GM23248 (cell line): ENCODE data around the gene HIF3A. TPM values are rescaled to one million over a fixed set of nuclear protein-coding genes. Genes with fewer than 3 reads are reported as not detected.

Experiments
- DNase-seq: peaks from one replicate; pipeline ENCODE4 v3.0.0-alpha.2; 2015
- H2AFZ ChIP-seq: fragments of 200-600 bp; sonication (generic); 2 replicates; pipeline ENCODE4 v1.6.1; 2016; ENCODE audit warnings: antibody characterized with exemption
- H3F3A ChIP-seq: fragments of 200-600 bp; sonication (generic); 2 replicates; pipeline ENCODE4 v1.6.1; 2016; ENCODE audit warnings: mild to moderate bottlenecking, antibody characterized with exemption, mixed run types; ENCODE audit not compliant: insufficient read depth
- H3K27ac ChIP-seq: fragments of 200-600 bp; sonication (generic); 2 replicates; pipeline ENCODE4 v1.5.1; 2016; ENCODE audit warnings: mild to moderate bottlenecking
- H3K27me3 ChIP-seq: fragments of 200-600 bp; sonication (generic); replicated peaks from 2 replicates; pipeline ENCODE4 v1.6.1; 2016; ENCODE audit warnings: mild to moderate bottlenecking; ENCODE audit not compliant: insufficient read depth
- H3K36me3 ChIP-seq: fragments of 200-600 bp; sonication (generic); 2 replicates; pipeline ENCODE4 v1.6.1; 2016; ENCODE audit warnings: low read depth, mild to moderate bottlenecking
- H3K4me1 ChIP-seq: fragments of 200-600 bp; sonication (generic); 2 replicates; pipeline ENCODE4 v1.6.1; 2016; ENCODE audit warnings: mild to moderate bottlenecking; ENCODE audit not compliant: insufficient read depth
- H3K4me2 ChIP-seq: fragments of 200-600 bp; sonication (generic); one replicate; pipeline ENCODE4 v1.6.1; 2016; ENCODE audit warnings: mild to moderate bottlenecking; ENCODE audit not compliant: unreplicated experiment
- H3K4me3 ChIP-seq: fragments of 200-600 bp; sonication (generic); 2 replicates; pipeline ENCODE4 v1.5.1; 2016; ENCODE audit warnings: mild to moderate bottlenecking
- H3K79me2 ChIP-seq: fragments of 200-600 bp; sonication (generic); 2 replicates; pipeline ENCODE4 v1.6.1; 2016; ENCODE audit warnings: mild to moderate bottlenecking; ENCODE audit not compliant: insufficient read depth
- H3K9ac ChIP-seq: fragments of 200-600 bp; sonication (generic); 2 replicates; pipeline ENCODE4 v1.6.1; 2016; ENCODE audit warnings: mild to moderate bottlenecking
- H3K9me2 ChIP-seq: fragments of 200-600 bp; sonication (generic); 2 replicates; pipeline ENCODE4 v1.6.1; 2016; ENCODE audit warnings: mixed run types, mild to moderate bottlenecking, moderate library complexity; ENCODE audit not compliant: insufficient read depth
- H3K9me3 ChIP-seq: fragments of 200-600 bp; sonication (generic); one replicate; pipeline ENCODE4 v1.6.1; 2017; ENCODE audit warnings: low read depth
- H4K20me1 ChIP-seq: fragments of 200-600 bp; sonication (generic); 2 replicates; pipeline ENCODE4 v1.6.0; 2016; ENCODE audit not compliant: insufficient read depth
- EZH2 ChIP-seq: fragments of 200-600 bp; sonication (generic); IDR thresholded peaks from 2 replicates; pipeline ENCODE4 v1.6.1; 2018; ENCODE audit warnings: antibody characterized with exemption, mild to moderate bottlenecking; ENCODE audit not compliant: insufficient read depth, poor library complexity, severe bottlenecking
- EZH2phosphoT487 ChIP-seq: fragments of 200-600 bp; sonication (generic); IDR thresholded peaks from 2 replicates; pipeline ENCODE4 v1.6.1; 2018; ENCODE audit warnings: antibody characterized with exemption, moderate library complexity, mild to moderate bottlenecking, low read depth; ENCODE audit not compliant: insufficient read depth
- WGBS, 2 experiments: methylation state at CpG; one replicate each; pipeline ENCODE4 v1.1.6; 2015 to 2017; ENCODE audit warnings: low lambda C conversion rate in 2 of 2, low coverage in 1 of 2; ENCODE audit errors: missing lambda C conversion rate in 2 of 2; 5-methylcytosine and 5-hydroxymethylcytosine counted together
- in situ Hi-C: fragments of 300-500 bp; cut with MboI; formaldehyde crosslinking; loops from 2 replicates; pipeline ENCODE4 v1.15.0; 2020
- polyA plus RNA-seq: library from polyadenylated mRNA; unstranded; fragments of >200 nt; fragmentation: Nextera tagmentation; extraction: Ambion mirVana; gene quantifications from 2 replicates; pipeline ENCODE4 v1.2.1, GENCODE V29; 2016
- total RNA-seq: library from RNA; depleted of rRNA; stranded (reverse); fragments of >200 nt; shearing (Covaris generic); gene quantifications from 2 replicates; pipeline ENCODE4 v1.2.3, GENCODE V29; 2014

The HIF3A gene
- total and polyA plus RNA-seq, 2 experiments from 2014 or later: 0.20 TPM; not detected in 1

DNA sequence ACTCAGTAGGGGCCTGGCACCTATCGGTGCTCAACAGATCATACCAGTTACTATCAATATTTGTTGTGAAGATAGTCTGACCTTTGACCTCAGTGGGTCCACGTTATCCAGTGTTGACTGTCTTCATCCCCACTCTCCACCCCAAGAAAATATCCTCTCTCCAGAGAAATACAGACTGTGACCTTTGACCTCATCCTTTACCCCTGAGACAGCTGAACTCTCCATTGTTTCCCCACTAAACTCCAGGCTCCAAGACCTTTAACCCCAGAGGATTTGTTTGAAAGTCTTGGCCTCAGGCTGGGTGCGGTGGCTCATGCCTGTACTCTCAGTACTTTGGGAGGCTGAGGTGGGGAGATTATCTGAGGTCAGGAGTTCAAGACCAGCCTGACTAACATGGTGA, 27.4 kb downstream of the HIF3A start:
- no peaks in the 10 kb centered on the region for H3K9me2 ChIP-seq
- no peaks in the 10 kb centered on the region for H3K9me3 ChIP-seq
- H4K20me1 ChIP-seq: no peaks in the 10 kb centered on the region
- WGBS, 2 experiments: 58 to 64% methylated on average over 3 of the region's 3 CpGs
- TF ChIP-seq EZH2 (no peak), EZH2phosphoT487 (no peak)
- no peaks in the 10 kb centered on the region for H3K36me3 ChIP-seq
- H3K79me2 ChIP-seq: no peaks in the 10 kb centered on the region
- H3K4me2 ChIP-seq: no peak overlapping the region
- H3F3A ChIP-seq: no peaks in the 10 kb centered on the region
- H3K27me3 ChIP-seq: no peaks in the 10 kb centered on the region
- no peak for DNase-seq
- H3K9ac ChIP-seq: no peak overlapping the region
- in situ Hi-C loops: no loop called here
- H2AFZ ChIP-seq: no peak overlapping the region
- H3K4me3 ChIP-seq: no peak overlapping the region
- H3K4me1 ChIP-seq: no peaks in the 10 kb centered on the region
- H3K27ac ChIP-seq: no peak overlapping the region

DNA sequence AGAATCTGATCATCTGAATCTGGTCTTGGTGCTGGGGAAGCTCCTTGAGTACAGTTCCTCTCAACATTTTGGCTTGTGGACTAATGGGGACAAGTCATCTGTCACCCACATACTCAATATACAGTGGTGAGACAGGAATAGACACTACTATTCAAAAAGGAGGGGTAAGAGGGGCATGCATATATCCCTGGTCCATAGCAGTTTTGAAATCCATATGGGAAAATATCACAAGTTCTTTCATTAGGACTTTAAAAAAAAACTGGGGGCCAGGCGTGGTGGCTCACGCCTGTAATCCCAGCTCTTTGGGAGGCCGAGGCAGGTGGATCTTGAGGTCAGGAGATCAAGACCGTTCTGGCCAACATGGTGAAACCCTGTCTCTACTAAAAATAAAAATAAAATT, 29.8 kb downstream of the HIF3A start:
- in situ Hi-C loops: no loop called here
- H3K36me3 ChIP-seq: no peaks in the 10 kb centered on the region
- no peaks in the 10 kb centered on the region for H3K79me2 ChIP-seq
- no peak overlapping the region for H3K9ac ChIP-seq
- H3K27ac ChIP-seq: no peak overlapping the region
- no peaks in the 10 kb centered on the region for H3K9me3 ChIP-seq
- no peaks in the 10 kb centered on the region for H4K20me1 ChIP-seq
- H3K4me1 ChIP-seq: no peaks in the 10 kb centered on the region
- no peaks in the 10 kb centered on the region for H3K27me3 ChIP-seq
- no peaks in the 10 kb centered on the region for H3F3A ChIP-seq
- WGBS, 2 experiments: 77 to 81% methylated on average over 4 of the region's 4 CpGs
- DNase-seq: no peak
- no peaks in the 10 kb centered on the region for H3K9me2 ChIP-seq
- H3K4me3 ChIP-seq: no peak overlapping the region
- TF ChIP-seq EZH2phosphoT487: no peak
- TF ChIP-seq EZH2: no peak
- H2AFZ ChIP-seq: no peak overlapping the region
- no peak overlapping the region for H3K4me2 ChIP-seq

DNA sequence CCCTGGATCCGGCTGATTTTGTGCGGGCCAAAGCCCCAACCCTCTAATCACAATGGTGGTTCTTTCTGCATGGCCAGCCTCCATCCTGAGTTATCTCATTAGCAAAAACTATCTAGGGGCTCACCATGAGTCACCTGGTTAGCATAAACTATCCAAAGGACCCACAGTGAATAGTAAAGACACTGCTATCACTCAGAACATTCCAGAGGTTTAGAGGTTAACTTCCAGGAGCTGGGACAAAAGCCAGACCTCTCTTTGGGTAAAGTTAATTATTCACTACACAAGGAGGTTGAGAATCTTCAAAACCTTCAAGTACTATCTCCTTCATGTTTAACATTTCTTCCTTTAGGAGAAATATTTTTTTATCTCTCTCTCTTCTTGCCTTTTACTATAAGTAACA, 31.2 kb downstream of the HIF3A start:
- Histone ChIP-seq H3K9me2 (no peaks in the 10 kb centered on the region), H3K27me3 (no peaks in the 10 kb centered on the region), H3K36me3 (no peaks in the 10 kb centered on the region), H3F3A (no peaks in the 10 kb centered on the region), H3K27ac (no peak overlapping the region), H3K79me2 (no peaks in the 10 kb centered on the region), H4K20me1 (no peaks in the 10 kb centered on the region), H2AFZ (no peak overlapping the region), H3K4me1 (no peaks in the 10 kb centered on the region), H3K4me3 (no peak overlapping the region), H3K4me2 (no peak overlapping the region), H3K9ac (no peak overlapping the region), H3K9me3 (no peaks in the 10 kb centered on the region)
- WGBS, 2 experiments: 91 to 95% methylated on average over 2 of the region's 2 CpGs
- in situ Hi-C loops: no loop called here
- DNase-seq: no peak
- no peak for TF ChIP-seq EZH2phosphoT487
- no peak for TF ChIP-seq EZH2

DNA sequence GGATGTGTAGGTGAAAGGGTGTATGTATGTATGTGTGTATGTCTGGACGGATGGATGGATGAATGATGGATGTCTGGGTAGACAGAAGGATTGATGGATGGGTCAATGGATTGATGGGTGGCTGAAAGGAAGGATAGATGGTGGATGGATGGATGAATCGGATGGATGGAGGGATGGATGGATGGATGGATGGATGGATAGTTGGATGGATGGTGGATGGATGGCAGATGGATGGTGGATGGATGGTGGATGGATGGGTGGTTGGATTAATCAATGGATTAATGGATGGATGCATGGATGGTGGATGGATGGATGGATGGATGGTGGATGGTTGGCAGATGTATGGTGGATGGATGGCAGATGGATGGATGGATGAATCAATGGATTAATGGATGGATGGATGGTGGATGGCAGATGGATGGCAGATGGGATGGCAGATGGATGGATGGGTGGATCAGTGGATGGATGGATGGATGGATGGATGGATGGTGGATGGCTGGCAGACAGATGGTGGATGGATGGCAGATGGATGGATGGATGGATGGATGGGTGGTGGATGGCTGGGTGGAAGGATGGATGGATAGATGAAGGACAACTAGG, 33.6 kb downstream of the HIF3A start:
- no peaks in the 10 kb centered on the region for H3K4me1 ChIP-seq
- H3K27me3 ChIP-seq: no peaks in the 10 kb centered on the region
- H3K79me2 ChIP-seq: no peaks in the 10 kb centered on the region
- no peaks in the 10 kb centered on the region for H3K9me2 ChIP-seq
- no peak overlapping the region for H3K27ac ChIP-seq
- no peak overlapping the region for H2AFZ ChIP-seq
- in situ Hi-C loops: no loop called here
- H3K9me3 ChIP-seq: no peaks in the 10 kb centered on the region
- no peak overlapping the region for H3K4me3 ChIP-seq
- DNase-seq: no peak
- TF ChIP-seq EZH2phosphoT487 (no peak), EZH2 (no peak)
- H3K36me3 ChIP-seq: no peaks in the 10 kb centered on the region
- H4K20me1 ChIP-seq: no peaks in the 10 kb centered on the region
- 70 to 84% methylated on average over 2 of the region's 2 CpGs for WGBS, 2 experiments
- H3K9ac ChIP-seq: no peak overlapping the region
- no peaks in the 10 kb centered on the region for H3F3A ChIP-seq
- H3K4me2 ChIP-seq: no peak overlapping the region

DNA sequence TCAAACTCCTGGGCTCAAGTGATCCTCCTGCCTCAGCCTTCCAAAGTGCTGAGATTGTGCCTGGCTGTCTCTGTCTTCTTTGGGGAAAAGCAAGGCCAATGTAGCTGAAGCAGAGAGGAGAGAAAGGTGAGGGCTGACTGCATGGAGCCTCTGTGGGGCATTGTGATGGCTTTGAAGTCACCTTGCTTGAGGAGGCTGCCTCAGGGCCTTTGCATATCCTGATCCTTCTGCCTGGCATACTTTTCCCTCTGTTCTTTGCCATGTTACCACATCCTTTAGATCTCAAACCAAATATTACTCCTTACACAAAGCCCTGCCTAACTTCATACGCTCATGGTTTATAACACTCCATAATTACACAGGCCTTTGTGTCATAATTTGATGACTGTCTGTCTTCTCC, 40.6 kb downstream of the HIF3A start:
- no peaks in the 10 kb centered on the region for H3K9me2 ChIP-seq
- H3K27me3 ChIP-seq: no peaks in the 10 kb centered on the region

More for the DNA sequence above, 40.6 kb downstream of the HIF3A start:
- Histone ChIP-seq H3K4me1 (no peaks in the 10 kb centered on the region), H2AFZ (no peak overlapping the region), H3K9me3 (no peaks in the 10 kb centered on the region), H3K27ac (no peak overlapping the region), H3K4me3 (no peak overlapping the region), H3K79me2 (no peaks in the 10 kb centered on the region), H3F3A (no peaks in the 10 kb centered on the region), H4K20me1 (no peaks in the 10 kb centered on the region), H3K9ac (no peak overlapping the region), H3K36me3 (no peaks in the 10 kb centered on the region), H3K4me2 (no peak overlapping the region)
- TF ChIP-seq EZH2: no peak
- TF ChIP-seq EZH2phosphoT487: no peak
- DNase-seq: no peak
- in situ Hi-C loops: no loop called here
- 95 to 100% methylated on average over 1 of the region's 1 CpG for WGBS, 2 experiments
